COLO829 (cell line): ENCODE data around the gene LRRC7.

ENCODE experiments used
- DNase-seq: peaks from one replicate; pipeline ENCODE4 v3.0.0; 2012; ENCODE audit warnings: low spot score

The LRRC7 gene

DNA sequence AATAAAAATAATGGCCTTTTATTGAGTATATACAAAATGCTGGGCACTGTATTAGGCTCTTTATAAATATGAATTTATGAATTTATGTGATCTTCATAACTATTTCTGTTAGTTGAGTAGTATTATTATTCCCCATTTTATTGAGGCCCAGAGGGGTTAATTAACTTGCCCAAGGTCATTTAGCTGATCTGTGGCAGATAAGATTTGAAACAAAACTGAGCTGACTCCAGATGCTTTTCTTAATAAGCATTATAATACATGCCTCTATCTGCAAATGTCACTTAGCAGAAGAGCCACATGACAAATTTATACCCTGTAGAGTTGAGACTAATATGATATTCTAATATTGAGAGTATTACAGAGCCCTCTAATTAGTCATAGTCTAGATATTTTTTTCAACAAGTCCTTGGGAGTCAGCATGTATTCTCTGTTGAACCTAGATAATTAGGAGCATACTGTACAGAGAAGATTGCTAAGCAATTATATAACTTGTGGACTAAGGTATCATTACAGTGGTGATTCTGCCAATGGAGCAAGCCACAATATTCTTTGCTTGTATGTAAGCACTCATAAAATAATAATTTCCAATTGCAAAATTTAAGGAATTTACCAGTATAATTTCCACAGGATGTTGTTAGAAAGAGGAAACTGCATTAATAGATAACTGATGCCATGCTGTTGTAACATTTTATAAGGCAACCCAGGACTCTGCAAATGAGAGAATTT, 525.7 kb downstream of the LRRC7 start:
- DNase-seq, result no peak

DNA sequence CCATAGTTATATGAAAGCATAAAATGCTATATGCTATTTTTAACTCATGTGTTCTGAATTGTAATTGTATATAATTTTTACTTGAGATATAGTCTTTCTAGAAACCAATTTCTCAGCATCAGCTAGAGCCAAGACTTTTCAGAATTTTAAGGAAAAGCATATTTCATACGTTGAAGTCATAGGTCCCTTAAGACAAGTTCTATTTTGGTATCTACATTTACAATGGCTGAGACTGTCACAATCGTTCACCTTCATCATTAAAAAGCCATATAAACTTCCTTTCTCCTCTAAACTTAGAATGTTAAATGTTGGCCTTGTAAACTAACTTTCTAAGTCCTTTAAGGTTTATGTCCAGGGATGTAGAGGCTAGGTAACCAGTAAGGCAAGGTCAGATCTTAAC, 533.5 kb downstream of the LRRC7 start:
- DNase-seq, result no peak

DNA sequence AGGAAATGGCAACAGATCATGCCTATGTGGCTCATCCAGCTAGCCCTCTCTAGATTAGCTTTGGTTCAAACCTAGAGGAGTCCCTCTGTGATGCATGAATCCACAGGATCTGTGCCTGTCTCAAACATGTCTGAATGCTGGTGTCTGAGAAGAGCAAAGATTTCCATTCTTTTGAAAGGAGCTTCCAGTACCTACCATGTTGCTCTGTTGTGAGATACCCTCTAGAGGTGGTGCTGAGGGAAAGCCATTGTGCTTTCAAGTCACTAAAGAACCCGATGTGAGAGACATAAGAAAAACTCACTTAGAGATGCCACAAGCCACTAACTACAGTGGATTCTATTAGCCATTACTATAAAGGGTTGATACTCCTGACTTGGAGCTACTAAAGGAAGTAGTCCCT, 534.1 kb downstream of the LRRC7 start:
- DNase-seq, result no peak

GRCh38 chr1:70103770-70104169, 536.0 kb downstream of the LRRC7 start:
- no peak for DNase-seq

DNA sequence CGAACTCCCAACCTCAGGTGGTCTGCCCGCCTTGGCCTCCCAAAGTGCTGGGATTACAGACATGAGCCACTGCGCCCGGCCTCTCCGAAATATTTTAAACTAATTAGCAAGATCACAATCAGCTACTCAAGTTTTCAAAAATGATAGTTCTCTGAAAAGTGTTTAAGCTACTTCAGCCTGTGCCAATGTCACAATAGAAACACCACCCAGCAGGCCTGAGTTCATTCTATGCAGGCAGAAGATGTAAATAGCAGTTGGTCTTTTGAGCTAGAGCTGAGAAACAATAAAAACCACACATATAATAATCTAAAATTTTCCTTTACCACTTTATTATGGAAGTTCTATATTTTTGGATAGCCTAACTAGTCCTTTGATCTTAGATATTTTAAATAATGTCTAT, 541.5 kb downstream of the LRRC7 start:
- no peak for DNase-seq

GRCh38 chr1:70112838-70113237, 545.1 kb downstream of the LRRC7 start:
- DNase-seq, result no peak

DNA sequence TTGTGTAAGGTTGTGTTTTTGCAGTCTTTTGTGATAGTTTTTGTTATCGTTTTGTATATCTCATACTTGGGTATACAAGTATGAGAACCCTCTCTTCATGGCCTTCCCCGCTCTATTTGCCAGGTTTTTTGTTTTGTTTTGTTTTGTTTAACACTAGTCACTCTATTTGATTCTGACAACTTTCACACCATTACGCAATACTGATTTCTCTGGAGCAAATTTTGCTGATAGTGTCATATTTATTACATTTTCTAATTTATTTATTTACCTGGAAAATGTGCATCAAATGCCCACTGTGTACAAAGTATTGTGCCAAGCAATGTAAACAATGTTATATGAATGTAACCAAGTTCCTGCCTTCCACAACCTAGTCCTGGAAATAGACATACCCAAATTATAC, 547.6 kb downstream of the LRRC7 start:
- DNase-seq, result no peak

DNA sequence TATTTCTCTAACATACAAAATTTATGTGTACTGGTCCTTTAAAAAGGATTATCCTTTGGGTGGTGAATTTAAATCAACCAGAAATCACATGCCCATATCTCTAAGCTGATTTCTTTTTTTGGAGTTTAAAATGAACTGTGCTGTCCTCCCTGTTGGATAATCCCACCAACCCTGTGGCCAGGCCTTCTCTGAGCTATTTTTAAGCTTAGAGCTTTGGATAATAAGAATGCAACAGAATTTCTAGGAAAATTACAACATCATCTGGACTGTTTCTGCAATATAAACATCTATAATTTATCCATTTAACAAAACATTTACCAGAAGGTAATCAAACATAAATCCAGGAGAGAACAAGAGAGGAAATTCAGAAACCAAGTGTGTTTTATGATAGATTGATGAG, 549.3 kb downstream of the LRRC7 start:
- no peak for DNase-seq

GRCh38 chr1:70134148-70134547, 566.4 kb downstream of the LRRC7 start:
- DNase-seq, result no peak

DNA sequence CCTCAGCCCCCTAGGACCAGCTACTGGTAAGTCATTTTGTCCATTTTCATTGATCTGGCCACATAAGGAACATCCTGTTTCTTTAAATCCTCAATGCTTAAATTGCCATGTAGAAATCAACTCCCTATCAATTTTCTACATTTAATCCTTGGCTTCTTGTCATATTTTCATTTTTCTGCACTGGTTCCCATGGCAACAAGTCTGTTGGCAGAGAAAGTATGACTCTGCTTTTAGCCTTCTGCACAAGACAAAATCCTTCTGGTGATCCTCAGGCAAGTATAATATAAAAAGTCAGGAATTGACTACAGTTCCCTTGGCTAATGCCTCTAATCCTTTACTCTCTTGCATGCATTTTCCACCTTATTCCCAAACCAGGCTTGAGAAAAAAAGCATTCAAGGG, 572.6 kb downstream of the LRRC7 start:
- no peak for DNase-seq

DNA sequence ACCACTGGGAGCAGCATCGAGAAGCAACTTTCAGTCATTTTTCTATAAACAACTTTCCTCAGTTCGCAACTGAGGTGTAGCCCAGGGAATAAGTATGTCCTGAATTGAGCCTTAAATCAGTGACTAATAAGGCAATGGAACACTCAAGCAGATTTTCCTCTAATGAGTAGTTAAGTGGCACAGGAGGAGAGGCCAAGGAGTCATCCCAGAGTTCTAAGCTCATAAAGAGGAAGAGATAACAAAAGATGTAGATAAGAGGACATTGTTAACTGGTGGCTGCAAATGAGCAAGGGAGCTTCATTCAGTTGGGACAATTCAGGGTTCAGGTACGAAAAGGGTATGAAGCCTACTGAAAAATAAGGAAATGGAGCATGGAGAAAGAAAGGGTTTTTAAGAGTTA, 573.2 kb downstream of the LRRC7 start:
- no peak for DNase-seq

DNA sequence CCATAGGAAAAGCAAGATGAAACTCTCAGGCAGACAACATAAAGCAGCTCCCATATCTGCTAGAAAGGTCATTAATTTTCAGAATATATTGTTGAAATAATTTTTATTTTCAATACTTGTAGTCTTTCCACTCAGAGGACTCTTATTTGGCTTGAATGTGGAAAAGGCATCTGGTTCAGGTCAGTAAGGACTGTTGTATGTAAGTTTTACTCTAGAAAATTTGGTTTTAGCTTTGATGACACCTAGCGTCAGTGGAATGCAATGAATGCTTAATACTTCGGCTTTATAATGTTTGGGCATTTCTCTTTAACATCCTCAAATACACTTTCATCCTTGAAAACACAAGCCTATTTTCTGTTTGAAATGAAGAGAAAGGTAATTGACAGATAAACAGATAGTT, 574.4 kb downstream of the LRRC7 start:
- DNase-seq, result no peak

GRCh38 chr1:70143048-70143659, 575.4 kb downstream of the LRRC7 start:
- DNase-seq, result no peak

- DNase-seq, result no peak
Measured at GRCh38 chr1:70146488-70146887, 578.8 kb downstream of the LRRC7 start.

- DNase-seq, result no peak
Measured at GRCh38 chr1:70150444-70150843, 582.7 kb downstream of the LRRC7 start.

DNA sequence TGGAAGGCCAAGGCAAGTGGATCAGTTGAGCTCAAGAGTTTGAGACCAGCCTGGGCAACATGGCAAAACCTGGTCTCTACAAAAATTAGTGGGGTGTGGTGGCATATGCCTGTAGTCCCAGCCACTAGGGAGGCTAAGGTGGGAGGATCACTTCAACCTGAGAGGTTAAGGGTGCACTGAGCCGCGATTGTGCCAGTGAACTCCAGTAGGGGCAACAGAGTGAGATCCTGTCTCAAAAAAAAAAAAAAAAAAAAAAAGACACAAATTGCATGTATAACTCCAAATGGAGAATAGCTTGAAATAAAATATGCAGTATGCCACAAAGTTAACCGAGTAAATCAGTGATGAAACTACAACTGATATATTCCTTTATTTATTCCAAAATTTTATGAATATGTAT, 586.0 kb downstream of the LRRC7 start:
- no peak for DNase-seq

DNA sequence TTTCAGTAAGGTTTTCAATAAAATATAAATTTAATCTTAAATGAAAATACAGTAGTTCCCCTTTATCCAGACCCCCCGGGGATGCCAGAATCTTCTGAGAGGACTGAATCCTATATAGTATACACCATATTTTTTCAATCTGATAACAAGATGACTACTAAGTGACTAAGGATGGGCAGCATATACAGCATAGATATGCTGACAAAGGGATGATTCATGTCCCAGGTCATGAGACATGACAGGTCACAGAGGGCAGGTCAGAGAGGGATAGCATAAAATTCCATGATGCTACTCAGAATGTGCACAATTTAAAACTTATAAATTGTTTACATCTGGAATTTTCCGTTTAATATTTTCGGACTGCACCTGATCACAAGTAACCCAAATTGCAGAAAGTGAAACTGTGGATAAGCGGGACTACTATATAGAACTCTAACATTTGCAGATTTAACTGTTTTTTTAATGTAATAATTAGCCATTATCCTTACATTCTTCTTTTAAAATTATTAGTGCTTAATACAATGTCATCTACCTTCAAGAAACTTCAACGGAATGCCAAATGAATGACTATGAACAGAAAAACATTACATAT, 588.9 kb downstream of the LRRC7 start:
- DNase-seq, result peak; percentile 49

- no peak for DNase-seq
Measured at GRCh38 chr1:70164350-70164749, 596.6 kb downstream of the LRRC7 start.

- no peak for DNase-seq
Measured at GRCh38 chr1:70168283-70168682, 600.6 kb downstream of the LRRC7 start.

DNA sequence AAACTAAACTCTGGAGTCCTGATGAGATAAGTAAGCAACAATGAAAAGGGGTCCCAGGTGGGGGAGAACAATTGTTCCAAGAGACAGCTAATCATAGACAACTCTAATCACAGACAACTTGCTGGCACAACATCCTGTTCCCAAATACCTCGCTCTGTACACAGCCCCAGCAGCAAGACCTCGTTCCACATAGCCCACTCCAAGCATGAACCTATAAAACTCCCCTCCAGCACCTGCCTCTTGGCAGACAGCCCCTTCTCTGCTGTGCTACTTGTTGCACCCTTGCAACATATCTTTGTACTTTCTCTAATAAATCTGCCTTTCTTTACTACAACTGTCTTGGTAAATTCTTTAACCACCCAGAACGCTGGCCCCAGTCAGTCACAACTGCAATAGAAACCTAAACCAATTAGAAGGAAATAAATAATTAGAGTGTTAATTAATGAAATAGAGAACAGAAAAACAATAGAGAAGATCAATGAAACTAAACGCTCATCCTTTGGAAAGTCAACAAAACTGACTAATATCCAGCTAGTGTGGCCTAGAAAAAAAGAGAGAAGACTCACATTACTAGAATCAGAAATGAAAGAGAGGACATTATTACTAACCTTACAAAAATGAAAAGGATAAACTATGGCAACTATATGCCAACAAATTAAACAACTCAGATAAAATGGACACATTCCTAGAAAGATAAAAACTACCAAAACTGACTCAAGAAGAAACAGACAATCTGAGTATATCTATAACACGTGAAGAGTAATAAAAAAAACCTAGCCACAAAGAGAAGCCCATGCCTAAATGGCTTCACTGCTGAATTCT, 601.5 kb downstream of the LRRC7 start:
- DNase-seq, result no peak

DNA sequence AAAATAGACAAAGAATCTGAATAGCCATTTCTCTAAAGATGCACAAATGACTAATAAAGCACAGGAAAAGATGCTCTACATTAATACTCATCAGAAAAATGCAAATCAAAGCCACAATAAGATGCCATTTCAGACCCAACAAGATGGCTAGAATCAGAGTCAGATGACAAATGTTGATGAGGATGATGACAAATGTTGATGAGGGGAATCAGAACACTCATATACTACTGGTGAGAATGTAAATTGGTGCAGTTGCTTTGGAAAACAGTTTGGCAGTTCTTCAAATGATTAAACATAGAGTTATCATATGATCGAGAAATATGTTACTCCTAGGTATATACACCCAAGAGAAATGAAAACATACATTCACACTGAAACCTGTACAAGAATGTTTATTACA, 603.8 kb downstream of the LRRC7 start:
- DNase-seq, result no peak
